ENCODE data around the gene ROBO4.

Gene ROBO4

GRCh38 chr11:124897674-124898262, at the start of gene ROBO4:
Gene ROBO4, minus strand, starts transcription at chr11:124897865. Its CDS starts 70 bp downstream, at chr11:124897795.
- ATAC-seq, result no peak

GRCh38 chr11:124946735-124947141, 49.1 kb upstream of the ROBO4 start:
- ATAC-seq, result no peak

DNA sequence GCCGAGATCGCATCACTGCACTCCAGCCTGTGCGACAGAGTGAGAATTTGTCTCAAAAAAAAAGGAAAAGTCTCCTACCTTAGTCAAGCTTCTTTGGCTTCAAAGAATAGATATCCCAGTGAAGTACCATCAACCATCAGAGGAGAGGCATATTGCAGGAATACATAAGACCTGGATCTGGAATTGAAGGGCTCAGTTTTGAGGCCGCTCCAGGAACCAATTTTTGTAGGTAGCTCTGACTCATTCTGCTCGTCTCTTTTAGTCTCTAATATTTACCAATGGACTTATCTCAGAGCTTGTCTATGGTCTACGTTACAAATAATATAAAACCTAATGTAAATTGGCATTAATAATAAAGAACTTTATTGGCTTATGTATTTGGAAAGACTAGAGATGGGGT, 48.2 kb upstream of the ROBO4 start:
- ATAC-seq, result no peak

DNA sequence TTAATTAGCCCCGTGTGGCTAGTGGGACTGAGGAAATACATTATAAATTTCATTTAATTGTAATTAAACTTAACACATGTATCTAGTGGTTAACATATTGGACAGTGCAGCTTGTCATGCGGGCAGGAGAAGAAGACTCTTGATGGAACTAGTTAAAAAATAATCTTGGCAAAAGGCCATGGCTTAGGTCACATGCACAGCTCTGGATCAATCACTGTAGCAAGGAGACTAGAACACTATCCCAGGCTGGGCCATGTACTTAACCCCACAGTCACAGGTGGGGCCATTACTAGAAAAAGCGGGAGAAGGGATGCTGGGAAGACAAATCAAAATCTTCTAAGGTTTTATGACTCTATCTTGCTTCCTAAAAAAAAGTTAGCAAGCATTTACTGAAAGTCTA, 46.9 kb upstream of the ROBO4 start:
- no peak for ATAC-seq

- no peak for ATAC-seq
Observed at GRCh38 chr11:124943741-124944140, 46.1 kb upstream of the ROBO4 start.

DNA sequence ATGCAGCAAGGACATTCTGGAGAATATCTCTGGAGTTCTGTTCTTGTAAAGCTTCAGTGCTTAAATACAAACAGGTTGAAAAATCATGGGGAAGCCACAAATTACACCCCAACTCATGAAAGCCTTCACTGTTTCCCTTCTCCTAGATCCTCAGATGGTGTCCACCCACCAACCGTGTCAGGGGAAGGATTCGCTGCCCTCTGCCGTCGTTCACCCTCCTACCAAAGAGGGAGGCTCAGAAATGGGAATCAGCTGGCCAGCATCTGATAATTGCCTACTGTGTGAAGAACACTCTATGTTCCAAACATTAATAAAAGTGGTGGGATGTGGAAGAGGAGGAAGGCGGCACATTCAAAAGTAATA, 45.6 kb upstream of the ROBO4 start:
- no peak for ATAC-seq

GRCh38 chr11:124942466-124943253, 45.0 kb upstream of the ROBO4 start:
- ATAC-seq, result no peak

GRCh38 chr11:124941703-124942102, 44.0 kb upstream of the ROBO4 start:
- no peak for ATAC-seq

GRCh38 chr11:124938970-124939369, 41.3 kb upstream of the ROBO4 start:
- no peak for ATAC-seq

DNA sequence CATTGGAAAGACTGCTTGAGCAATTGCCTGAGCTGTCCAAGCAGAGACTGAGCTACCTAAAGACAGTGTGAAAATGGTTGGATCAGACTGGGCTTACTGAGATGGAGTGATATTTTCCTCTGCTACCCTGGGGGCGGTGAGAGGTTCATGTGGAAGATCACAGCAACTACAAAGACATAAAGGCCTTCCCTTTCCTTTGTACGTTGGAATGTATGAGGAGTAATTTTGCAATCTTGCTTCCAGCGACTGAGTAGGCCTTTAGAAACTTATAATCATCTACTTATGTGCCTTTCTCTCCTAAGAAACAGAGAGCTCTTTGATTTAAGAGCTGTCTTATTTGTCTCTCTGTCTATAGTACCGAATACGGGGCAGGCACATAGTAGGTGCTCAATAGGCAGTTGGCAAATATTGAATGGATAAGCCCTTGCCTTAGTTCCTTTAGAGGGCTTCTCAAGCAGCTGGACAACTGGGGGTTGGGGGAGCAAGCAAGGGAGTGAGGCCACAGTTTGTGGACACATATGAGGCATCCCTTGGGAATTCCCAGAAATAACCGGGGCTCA, 40.6 kb upstream of the ROBO4 start:
- no peak for ATAC-seq

DNA sequence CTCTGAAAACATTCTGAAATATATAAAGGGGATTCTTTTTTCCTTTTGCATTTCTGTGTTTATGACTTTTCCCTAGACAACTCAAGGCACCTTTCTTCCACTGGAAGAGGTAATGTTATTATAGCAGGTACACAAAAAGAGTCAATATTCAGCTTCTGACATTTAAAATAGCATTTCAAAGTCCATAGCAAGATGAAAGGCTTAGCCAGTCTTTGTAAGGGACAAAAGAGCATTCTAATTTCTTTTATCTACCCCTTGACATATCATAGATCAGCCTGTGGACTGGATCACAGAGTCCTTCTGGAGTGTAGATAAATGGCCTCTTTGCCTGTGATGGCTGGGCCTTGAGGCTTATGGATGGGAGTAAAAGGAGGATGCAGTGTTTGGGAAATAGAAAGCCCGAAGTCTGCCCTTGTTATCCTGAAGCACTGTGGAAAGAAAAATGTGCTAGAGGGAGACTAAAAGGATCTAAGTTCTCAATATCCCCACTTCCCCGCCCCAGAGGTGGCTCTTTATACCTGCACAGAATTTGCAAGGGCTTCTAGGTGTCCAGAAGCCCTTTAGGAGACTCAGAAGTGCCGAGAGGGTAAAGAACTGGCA, 39.8 kb upstream of the ROBO4 start:
- ATAC-seq, result no peak

GRCh38 chr11:124935548-124936514, 38.2 kb upstream of the ROBO4 start, which contains the start of gene HEPACAM:
Gene HEPACAM, minus strand, starts transcription at chr11:124936047. Its CDS starts 41 bp downstream, at chr11:124936006.
- no peak for ATAC-seq

GRCh38 chr11:124934862-124935547, 37.3 kb upstream of the ROBO4 start:
- no peak for ATAC-seq

GRCh38 chr11:124930799-124931198, 33.1 kb upstream of the ROBO4 start:
- peak in 1 of 2 donors; percentile 58 for ATAC-seq

- ATAC-seq, result no peak
Observed at GRCh38 chr11:124928942-124929665, 31.4 kb upstream of the ROBO4 start.

- ATAC-seq, result no peak
Observed at GRCh38 chr11:124923296-124923695, 25.6 kb upstream of the ROBO4 start.

DNA sequence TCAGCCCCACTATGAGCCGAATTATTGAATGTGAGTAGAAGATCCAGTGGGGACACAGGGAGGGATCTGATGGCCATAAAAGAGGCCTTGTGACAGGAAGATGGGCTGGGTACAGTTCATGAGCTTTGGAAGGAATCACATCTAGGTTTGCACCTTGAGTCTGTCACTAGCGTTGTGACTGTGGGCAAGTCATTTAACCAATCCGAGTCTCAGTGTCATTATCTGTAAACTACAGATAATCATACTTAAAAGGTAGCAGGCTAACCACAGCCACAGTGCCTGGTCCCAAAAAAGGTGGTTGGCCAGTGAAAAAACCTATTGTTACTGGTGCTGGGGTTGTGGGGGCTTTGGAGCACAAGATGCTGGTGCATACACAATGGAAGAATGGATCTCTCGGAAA, 25.2 kb upstream of the ROBO4 start:
- no peak for ATAC-seq

DNA sequence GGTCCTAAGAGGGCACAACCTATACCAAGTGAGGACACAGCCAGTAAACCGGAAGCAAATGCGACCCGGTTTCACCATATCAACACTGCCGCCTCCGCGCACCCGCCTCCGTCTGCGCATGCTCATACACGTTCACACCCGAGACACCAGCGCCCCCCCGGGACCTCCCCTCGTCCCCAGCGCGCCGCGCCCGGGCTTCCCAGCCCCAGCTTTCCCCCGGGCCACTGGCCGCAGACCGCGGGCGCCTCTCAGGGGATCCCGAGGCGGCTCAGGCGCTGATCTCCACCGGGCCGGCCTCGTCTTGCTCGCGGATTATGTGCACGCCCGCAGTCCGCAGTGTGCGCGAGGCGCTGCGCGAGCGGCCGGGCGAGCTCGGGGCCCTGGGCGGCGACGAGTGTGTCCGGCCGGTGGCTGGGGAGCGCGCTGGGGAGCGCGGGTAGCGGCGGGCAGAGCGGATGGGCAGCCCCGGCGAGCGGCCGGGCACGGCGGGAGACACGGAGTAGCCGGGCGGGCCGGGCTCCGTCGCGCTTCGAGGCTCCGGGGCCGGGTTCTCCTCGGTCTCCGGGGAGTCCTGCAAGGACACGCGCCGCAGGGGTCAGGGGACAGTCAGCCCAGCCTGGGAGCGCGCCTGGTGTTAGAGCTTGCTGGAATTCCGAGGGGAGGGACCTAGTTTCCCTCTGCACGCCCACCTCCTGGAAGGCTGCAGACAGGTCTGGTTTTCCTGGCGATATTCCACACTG, 23.4 kb upstream of the ROBO4 start:
- ATAC-seq, result peak; percentile 76 to 77

- no peak for ATAC-seq
Observed at GRCh38 chr11:124920356-124920755, 22.7 kb upstream of the ROBO4 start.

DNA sequence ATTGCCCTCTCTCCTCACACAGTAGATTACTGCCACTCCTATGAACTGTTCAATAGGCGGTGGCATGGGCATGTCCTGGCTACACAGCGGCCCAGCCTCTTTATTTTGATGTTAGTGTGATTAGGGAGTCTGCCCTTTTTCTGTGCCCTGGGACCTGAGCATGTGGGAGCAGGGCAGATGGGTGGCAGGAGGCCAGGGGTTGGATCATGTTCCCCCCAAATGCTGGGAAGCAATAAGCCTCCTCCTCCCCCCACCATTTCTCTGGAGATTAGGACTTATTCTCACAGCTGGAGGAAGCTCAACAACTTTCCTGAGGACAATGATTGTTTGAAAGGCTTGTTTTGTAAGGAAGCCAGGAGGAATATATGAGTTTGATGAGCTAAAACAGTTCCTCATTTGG, 22.2 kb upstream of the ROBO4 start:
- ATAC-seq, result no peak

All from activated CD4-positive, CD25-positive, alpha-beta regulatory T cell treated with anti-CD3 and anti-CD28 coated beads, Interleukin-2, amount 50 U/mL, for 24 hours (primary cell).